Measurements from ENCODE around the gene ACP4. TPM values are rescaled to one million over a fixed set of nuclear protein-coding genes. Genes with fewer than 3 reads are reported as not detected.

Gene ACP4
- total RNA-seq, 2 donors from 2014 or later = not detected

- H3K27me3 ChIP-seq = peaks cover 0 to 15% of the 10 kb centered on the region in 2 donors
- no peaks in the 10 kb centered on the region for H3K36me3 ChIP-seq (replicated peaks in 1 of 2; ENCODE audit: insufficient read depth in 1 of 2, low read depth in 2 of 2)
- TF ChIP-seq CTCF (IDR thresholded peaks at IDR 0.05) (no peak), POLR2A (IDR thresholded peaks at IDR 0.05) (no peak)
- H3K4me3 ChIP-seq = no peak overlapping the region
- intact Hi-C loops (cut with DNase I) = loop anchor here (5.0 kb wide), 1 partner anchor 418 kb away; the partner anchor contains the start of gene NAPSA
- H3K9me3 ChIP-seq = no peaks in the 10 kb centered on the region
- DNase-seq = no peak
- no peak overlapping the region for H3K27ac ChIP-seq
- no peak for ATAC-seq
- WGBS, 2 donors = 78 to 84% methylated on average over 10 to 12 of the region's 12 CpGs
- H3K4me1 ChIP-seq = no peaks in the 10 kb centered on the region
Observed at GRCh38 chr19:50785329-50785728, 4.9 kb upstream of the ACP4 start.

GRCh38 chr19:50790922-50791467, 780 bp downstream of the ACP4 start:
- no peak for DNase-seq
- intact Hi-C loops (cut with DNase I) = no loop called here
- Histone ChIP-seq H3K9me3 (no peaks in the 10 kb centered on the region), H3K27me3 (no peaks in the 10 kb centered on the region), H3K4me3 (no peak overlapping the region), H3K36me3 (replicated peaks in 1 of 2; ENCODE audit: insufficient read depth in 1 of 2, low read depth in 2 of 2) (no peaks in the 10 kb centered on the region), H3K27ac (no peak overlapping the region), H3K4me1 (peaks cover 5% of the 10 kb centered on the region)
- TF ChIP-seq CTCF (IDR thresholded peaks at IDR 0.05) = no peak
- no peak for TF ChIP-seq POLR2A (IDR thresholded peaks at IDR 0.05)
- WGBS, 2 donors = 86% methylated on average over 6 of the region's 6 CpGs
- ATAC-seq = no peak

- intact Hi-C loops (cut with DNase I) = no loop called here
- ATAC-seq = no peak
Observed at GRCh38 chr19:50791594-50792271, 1.5 kb downstream of the ACP4 start.

GRCh38 chr19:50792272-50793250, 2.3 kb downstream of the ACP4 start:
- Histone ChIP-seq H3K9me3 (no peaks in the 10 kb centered on the region), H3K27ac (no peak overlapping the region), H3K27me3 (no peaks in the 10 kb centered on the region), H3K36me3 (replicated peaks in 1 of 2; ENCODE audit: insufficient read depth in 1 of 2, low read depth in 2 of 2) (no peaks in the 10 kb centered on the region), H3K4me3 (no peak overlapping the region), H3K4me1 (peaks cover 5% of the 10 kb centered on the region)
- no peak for TF ChIP-seq CTCF (IDR thresholded peaks at IDR 0.05)
- no peak for TF ChIP-seq POLR2A (IDR thresholded peaks at IDR 0.05)
- intact Hi-C loops (cut with DNase I) = no loop called here
- ATAC-seq (no peak), DNase-seq (no peak)
- WGBS, 2 donors = 82% methylated on average over 9 to 13 of the region's 13 CpGs

More at GRCh38 chr19:50791594-50792271, 1.5 kb downstream of the ACP4 start:
- H3K36me3 ChIP-seq (replicated peaks in 1 of 2; ENCODE audit: insufficient read depth in 1 of 2, low read depth in 2 of 2) = no peaks in the 10 kb centered on the region
- H3K27me3 ChIP-seq = no peaks in the 10 kb centered on the region
- H3K4me3 ChIP-seq = no peak overlapping the region
- H3K4me1 ChIP-seq = peaks cover 5% of the 10 kb centered on the region
- H3K27ac ChIP-seq = no peak overlapping the region
- WGBS, 2 donors = 65 to 73% methylated on average over 12 to 40 of the region's 47 CpGs
- no peak for DNase-seq
- TF ChIP-seq POLR2A (IDR thresholded peaks at IDR 0.05) (no peak), CTCF (IDR thresholded peaks at IDR 0.05) (no peak)
- no peaks in the 10 kb centered on the region for H3K9me3 ChIP-seq
